SIG-M5 (cell line): Measurements from ENCODE around the gene CEP72.
"Not testable (repeated sequence)": the region's sequence is repeated elsewhere in the genome, so short reads cannot be mapped to it uniquely, and the experiment has no call there.

Experiments
- DNase-seq: peaks from one replicate; lab custom pipeline; 2025; lab: John Stamatoyannopoulos, UW

Gene CEP72

DNA sequence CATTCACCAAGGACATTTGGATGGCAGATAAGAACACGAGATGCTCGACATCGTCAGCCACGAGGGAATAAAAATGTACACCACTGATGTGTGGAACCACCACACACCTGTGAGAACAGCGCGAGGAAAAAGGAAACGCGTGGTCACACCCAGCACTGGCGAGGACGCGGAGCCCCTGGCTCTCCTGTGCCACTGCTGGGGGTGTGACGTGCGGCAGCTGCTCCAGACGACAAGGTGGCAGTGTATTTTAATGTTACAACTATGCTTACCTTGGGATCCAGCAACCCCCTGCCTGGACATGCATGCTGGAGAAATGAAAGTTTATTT, 13.6 kb upstream of the CEP72 start:
- no peak for DNase-seq

DNA sequence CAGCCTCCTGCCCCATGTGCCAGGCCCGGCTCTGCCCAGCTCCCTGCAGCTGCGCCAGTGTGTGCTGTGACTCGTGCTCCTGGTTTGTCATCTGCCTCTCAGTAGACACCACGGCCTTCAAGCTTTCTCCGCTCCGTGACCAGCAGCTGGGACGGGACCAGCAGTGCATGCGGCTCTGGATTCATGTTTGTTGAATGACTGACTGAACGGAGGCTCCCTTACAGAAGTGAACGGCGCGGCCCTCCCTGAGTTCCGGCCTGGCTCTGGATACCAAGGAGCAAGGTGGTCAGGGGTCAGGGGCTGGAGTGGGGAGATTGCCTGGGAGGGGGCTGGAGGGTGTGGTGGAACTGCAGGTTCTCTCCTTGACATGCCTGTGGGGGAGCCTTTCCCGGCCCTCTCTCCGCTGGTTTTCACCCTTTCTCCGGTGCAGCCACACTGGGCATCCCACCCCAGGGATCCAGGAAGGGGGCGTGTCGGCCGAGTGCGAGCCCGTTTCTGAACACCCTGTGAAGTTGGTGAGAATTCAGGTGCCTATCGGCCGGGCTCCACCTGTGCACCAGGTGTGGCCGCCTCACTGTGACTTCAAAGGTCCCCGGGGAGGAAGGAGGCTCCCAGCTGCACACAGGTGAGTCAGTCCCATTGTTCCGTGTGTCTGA, 11.1 kb upstream of the CEP72 start:
- DNase-seq = no peak

DNA sequence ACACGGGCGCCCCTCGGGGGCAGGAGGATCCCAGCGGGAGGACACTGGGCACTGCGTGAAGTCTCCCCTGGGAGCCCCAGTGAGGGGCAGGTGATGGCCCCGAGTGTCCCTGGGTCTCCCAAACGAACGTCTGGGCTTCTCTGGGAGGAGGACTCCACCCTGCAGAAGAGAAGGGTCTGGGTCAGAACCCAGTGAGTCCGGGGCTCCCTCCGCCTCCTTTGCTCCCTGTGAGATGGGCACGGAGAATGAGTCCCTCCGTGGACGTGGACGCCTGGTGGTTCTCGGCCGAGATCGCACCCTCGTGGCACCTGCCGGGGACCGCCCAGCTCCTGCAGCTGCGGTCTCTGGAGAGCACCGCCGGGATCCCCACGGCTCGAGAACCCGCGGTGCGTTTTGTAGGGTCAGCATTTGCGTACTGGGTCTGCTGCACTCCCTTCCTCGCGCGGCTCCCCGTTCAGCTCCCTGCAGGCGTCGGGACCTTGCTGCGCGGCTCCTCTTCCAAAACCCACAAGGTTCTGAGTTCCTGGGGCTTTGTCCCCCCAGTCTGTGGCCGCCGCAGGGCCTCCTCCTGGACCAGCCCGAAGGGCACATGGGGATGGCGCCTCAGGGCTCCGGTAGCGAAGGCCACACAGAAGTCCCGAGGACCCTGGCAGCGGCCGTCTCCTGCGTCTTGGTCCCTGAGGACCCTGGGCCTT, 10.2 kb upstream of the CEP72 start:
- DNase-seq = no peak

DNA sequence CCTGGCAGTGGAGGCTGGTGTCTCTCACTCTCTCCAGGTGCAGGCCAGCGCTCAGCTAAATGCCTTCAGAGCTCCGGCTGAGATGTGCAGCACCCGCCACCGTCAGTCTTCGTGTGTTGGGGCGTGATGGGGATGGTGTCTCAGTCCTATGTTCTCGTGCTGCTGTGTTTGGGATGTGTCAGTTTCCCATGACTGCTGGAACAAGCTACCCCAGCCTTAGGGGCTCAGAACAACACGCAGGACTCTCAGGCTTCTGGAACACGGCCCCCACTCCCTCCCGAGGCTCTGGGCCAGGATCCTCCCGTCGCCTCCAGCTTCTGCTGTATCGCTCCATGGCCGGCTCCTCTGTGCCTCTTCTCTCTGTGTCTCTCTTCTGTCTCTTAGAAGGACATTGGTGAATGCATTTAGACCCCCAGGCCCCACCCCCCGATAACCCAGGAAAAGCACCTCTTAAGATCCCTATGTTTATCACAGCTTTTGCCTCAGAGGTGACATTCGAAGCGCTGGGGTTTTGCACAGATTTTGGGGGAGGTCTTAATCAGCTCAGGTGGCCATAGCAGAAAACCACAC, 9.6 kb upstream of the CEP72 start:
- DNase-seq = no peak

DNA sequence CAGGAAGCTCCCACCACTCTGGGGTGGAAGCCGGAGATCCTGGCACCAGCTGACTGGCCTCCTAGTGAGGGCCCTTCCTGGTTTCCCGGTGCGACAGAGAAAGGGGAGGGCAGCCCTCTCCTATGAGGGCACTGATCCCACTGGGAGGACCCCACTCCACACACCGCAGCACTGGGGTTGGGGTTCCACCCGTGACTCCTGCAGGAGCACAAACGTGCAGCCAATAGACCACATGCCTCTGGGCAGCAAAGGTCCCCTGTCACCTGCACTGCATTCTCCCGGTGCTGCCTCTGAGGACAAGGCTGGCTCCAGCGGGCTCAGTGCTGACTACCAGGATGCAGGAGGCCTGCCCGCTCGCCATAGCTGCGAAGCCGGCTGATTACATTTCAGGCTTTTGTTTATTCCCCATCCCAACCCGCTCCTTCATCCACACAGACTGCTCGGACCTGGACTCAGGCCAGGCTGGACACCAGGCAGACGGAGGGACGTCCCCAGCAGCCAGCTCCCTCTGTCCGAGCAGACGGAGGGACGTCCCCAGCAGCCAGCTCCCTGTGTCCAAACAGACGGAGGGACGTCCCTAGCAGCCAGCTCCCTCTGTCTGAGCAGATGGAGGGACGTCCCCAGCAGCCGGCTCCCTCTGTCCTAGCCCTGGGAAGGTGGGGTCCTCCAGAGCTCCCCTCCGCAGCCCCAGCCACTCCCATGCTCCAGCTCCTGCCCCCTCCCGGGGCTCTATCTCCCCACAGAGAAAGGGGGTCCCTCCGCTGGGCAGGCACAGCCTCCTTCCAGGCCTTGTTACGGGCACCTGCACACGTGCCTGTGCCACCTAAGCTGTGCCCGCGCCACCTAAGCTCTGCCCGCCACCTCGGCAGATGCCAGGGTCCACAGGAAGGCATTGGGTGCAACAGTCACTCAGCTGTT, 8.8 kb upstream of the CEP72 start:
- DNase-seq = no peak

DNA sequence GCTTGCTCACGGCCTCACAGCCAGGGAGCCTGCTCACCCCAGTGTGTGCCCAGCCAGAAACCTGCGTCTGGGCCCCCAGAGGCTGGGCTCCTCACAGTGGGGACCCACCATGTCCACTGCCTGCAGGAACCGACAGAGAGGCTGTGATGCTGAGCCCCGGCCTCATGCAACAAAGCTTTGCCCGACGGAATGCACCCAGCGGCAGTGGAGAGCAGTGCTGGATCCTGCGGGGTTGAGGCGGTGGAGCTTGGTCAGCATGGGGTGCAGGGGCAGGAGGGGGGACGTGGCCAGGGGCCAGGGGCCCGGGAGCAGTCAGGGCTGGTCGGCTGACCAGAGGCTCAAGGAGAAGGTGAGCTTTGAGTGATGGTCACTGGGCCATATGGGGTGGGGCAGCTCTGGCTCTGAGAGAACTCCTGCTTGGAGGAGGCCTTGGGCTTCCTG, 7.7 kb upstream of the CEP72 start:
- DNase-seq = no peak

DNA sequence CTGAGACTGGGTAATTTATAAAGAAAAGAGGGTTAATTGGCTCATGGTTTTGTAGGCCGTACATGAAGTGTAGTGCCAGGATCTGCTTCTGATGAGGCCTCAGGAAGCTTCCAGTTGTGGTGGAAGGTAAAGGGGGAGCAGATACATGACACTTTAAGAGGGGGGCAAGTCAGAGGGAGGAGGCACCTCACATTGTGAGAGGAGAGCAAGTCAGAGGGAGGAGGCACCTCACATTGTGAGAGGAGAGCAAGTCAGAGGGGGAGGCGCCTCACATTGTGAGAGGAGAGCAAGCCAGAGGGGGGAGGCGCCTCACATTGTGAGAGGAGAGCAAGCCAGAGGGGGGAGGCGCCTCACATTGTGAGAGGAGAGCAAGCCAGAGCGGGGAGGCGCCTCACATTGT, 7.0 kb upstream of the CEP72 start:
- DNase-seq = not testable (repeated sequence)

DNA sequence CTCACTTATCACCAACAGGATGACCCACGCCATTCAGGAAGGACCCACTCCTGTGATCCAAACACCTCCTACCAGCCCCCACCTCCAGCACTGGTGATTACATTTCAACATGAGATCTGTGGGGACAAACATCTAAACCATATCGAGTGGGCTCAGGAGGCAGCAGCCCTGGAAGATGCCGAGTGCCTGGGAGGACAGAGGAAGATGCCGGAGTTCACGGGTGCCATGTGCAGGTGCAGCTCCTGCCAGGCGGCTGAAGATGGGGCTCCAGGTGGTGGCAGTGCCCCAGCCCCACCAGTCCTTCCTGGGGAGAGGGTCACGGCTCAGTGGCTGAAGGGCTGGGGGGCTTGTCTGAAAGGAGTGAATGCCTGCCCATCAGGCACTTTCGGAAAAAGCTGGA, 6.1 kb upstream of the CEP72 start:
- DNase-seq = no peak

DNA sequence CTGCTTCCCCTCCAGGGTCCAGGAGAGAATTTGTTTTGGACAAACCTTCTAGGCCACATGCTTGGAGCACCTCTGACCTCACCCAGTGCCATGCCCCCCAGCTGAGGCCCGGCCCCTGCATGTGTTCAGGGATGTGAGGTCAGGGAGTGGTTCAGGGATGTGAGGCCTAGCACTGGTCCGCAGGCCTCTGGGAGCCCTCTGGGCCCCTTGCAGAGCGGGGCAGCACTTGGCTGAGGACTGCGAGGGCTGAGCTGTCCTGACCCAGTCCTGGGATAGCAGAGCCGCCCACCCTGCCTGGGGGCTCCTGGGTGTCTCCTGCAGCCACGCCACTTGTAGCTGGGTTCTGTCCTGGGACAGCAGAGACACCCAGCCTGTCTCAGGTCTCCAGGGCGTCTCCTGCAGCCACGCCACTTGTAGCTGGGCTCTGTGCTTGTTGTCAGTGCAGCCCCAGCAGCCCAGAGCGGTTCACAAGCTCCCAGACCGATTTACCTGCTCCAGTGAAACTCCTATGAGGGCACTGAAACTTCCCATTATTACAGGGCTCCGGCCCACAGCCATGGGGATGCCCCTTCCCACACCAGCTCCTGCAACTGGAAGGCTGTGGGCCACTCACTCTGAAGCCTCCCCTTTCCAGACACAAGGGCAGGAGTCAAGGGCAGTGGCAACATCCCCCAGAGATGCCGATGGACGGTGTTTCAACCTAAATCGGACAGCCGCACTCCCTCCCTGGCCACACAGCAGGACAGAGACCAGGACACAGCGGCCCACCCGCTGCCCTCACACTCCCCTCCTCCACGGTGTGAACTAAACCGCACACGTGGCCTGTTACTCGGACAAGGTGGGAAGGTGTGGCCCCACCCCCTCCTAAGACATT, 5.4 kb upstream of the CEP72 start:
- no peak for DNase-seq

DNA sequence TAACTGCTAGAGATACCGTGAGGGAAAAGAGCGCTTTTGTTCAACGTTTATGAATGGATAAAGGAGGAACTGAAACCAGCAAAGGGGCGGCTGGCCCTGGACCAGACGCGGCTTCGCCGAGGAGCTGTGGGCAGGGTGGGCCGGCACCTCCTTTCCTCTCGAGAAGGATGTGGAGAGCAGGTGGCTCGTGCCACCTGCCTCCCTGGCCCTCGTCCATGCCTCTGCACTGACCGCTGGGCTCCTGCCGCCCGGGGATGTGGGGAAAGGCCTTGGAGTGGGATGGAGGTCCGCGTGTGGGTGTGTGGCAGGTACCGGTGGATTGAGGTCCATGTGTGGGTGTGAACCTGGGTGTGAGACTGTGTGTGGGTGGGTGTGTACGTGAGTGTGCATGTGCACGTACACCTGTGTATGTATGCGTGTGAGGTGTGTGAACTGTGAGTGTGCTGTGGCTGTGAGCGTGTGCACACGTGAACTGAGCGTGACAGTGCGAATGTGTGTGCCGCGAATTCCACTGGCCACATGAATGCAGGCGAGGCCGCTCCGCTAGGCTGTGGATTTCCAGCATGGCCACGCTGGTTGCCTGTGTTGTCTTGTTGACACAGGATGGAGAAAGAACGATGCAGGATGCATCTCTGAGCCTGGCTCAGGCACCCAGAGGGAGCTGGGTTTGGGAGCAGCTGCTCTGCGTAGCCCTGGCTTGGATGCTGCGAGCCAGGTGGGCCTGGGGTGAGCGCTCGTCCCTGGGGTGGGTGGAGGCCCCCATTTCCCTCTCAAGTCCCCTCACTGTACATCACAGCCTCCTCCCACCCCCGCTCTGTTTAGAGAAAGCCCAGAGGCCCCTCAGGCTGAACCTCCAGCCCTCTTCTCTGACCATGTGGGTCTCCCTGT, 4.4 kb upstream of the CEP72 start:
- DNase-seq = peak; percentile 59

DNA sequence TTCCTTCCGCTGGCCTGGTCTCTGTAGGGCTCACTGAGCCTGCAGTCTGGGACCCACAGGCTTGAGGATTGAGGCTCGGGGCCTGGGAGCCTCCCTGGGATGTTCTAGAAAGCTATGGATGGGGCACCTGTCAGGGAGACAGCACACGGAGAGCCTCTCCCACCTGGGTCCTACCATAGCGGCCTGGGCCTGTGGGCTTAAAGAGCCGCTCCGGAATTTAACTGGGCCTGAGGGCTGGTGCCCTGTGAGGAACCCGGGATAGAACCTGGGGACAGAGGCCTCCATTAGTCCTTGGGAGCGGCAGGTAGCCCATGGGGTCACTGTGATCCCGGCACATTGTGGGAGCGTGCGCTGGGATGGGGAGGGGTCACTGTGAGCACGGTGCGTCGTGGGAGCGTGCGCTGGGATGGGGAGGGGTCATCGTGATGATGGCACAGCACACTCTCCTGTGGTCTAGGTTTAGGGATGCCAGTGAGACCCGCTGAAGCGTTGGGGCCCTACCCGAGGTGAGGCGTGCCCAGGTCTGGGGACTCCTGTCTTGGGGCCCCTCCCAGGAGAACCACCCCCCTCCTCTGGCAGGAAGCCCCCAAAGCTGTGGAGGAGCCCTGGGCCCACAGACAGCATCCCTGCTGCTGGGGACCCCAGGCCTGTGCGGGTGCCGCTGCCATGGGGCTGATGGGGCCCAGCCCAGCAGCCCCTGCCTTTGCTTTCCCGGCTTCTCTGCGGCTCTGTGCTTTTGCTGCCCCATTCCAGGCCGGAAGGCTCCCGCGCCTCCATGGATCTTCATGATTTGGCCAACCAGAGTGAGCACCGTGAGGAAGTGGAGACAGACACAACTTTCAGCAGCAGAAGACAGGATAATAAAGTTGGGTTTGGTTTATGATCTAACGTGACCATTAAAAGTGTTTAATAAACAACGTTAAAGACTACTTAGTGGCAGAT, 3.4 kb upstream of the CEP72 start:
- DNase-seq = no peak

DNA sequence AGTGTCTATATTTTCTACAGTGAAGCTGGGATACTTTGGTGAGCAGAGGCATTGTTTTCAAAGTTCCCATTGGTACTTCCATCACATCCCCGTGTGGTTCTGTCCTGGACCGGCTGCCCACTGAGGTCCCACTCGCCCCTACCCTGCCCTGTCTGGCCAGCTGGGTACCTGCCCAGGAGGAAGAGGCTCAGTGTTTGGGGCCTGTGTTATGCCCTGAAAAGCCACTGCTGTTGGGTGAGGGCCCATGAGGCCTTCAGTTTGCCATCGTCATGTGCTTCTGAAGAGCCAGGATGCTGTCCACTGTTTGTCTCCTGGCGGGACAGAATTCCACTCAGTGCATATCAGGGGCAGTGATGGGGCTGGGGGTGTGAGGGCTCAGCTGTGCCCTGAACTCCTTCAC, 2.6 kb upstream of the CEP72 start:
- DNase-seq = no peak

DNA sequence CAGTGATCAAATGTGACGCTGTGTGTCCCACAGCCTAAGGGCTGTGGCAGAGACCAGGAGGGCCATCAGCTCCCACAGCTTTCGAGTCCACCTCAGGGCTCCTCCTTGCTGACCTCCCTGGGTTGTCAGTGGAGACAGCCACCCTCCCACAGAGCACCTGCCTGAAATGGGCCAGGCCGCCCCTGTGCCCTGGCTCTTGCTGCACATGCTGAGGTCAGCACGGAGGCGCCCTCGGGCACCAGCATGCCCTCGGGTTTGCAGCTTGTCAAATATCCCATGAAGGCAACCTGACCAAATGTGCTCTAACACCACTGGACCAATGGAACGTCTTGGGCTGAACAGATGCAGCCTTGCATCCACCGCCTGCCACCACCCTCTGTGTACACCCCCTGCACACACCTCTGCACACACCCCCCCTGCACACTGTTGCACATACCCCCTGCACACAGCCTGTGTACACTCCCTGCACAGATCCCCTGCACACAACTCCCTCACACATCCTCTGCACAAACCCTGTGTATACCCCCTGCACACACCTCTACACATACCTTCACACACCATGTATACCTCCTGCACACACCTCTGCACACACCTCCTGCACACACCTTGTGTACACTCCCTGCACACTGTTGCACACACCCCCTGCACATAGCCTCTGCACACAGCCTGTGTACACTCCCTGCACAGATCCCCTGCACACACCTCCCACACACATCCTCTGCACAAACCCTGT, 2.0 kb upstream of the CEP72 start:
- no peak for DNase-seq

DNA sequence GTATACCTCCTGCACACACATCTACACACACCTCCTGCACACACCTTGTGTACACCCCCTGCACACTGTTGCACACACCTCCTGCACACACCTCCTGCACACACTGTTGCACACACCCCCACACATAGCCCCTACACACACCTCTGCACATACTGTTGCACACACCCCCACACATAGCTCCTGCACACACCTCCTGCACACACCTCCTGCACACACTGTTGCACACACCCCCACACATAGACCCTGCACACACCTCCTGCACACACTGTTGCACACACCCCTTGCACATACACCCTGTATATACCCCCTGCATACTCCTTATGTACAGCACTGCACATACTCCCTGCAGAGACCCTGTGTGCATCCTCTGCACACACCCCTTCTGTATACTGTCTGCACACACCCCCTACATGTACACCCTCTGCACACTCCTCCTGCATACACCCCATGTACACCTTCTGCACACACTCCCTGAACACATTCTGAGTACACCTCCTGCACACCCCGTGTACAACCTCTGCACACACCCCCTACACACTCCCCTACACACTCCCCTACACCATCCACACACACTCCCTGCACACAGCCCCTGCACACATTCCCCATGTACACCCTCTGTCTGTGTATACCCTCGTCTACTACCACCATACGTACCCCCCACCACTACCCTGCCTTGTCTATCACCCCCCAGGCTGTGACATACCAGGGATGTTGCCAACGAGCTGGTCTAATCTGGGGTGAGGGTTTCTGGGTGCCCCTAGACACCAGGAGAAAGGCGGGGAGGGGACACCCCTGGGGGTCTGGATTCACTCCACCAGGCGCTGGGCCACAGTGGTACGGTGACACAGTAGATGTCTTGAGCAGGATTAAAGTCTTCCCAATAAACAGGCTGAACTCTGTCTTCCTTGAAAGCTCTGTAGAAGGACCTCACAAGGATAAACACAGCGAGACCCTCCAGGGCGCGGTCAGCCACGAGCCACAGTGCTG, 1.1 kb upstream of the CEP72 start:
- no peak for DNase-seq

DNA sequence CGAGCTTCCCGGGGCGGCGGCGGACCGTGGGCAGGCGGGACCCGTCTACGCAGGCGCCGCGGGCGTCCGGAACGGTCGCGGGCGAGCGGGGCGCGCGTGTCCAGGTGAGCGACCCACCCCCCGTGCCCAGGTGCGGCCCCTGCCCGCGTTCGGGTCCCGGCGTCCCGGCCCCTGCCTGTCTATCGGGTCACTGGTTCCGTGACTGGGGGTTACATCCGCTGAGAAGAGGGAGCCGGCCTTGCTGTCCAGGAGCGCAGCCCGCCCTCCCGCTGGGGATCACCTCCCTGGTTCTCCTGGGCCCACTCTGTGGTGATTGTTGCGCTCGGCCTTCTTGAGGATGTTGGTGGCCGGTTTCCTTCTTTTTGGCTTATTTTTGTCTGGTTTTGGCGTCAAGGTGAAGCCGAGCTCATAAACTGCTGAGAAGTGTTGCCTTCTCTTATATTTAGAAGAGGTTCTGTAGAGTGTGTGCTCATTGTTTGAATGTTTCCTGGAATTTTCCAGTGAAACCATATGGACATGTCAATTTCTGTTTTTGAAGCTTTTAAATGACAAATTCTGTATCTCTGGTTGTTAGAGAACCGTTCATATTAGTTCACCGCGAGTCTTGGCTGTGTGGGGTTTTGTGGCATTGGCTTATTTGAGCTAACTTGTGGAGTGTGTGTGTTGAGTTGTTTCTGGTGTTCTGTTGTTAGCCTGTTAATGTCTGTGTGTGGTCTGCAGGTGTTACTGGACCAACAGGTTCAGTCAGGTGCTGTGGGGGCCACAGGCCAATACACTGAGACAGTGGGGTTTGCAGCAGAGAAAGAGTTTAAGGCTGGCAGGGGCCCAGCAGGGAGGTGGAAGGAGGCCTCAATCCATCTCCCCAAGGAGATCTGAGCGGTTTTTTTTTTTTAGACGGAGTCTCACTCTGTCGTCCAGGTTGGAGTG, 621 bp downstream of the CEP72 start:
- DNase-seq = no peak

DNA sequence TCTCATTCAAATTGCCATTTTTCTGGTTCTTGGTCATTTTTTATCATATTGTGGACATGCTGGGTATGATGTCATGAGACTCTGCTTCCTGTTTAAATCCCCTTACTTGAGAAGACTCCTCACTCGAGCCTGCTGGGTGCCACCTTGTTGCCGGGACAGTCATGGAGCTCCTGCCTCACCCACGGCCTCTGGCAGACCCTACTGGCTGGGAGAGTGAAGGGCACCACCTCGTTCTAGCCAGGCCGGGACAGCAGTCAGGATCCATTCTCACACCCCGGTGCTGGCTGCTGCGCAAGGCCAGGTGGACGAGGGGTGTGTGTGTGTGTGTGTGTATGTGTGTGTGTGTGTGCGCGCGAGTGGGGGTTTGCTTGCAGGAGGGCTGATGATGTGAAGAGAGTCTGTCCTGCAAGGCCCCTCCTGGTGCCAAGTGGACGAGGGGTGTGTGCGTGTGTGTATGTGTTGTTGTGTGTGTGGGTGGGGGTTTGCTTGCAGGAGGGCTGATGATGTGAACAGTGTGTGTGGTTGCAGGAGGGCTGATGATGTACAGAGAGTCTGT, 4.4 kb downstream of the CEP72 start:
- DNase-seq = no peak
